RWPE1 (cell line): Measurements from ENCODE around the gene CSNK2A1.
A peak's percentile ranks its signal among the peaks of the same experiment; 100 is the strongest.

Experiments
- CTCF ChIA-PET: fragments of 350-600 bp; sonication (Branson Sonifier 250); formaldehyde crosslinking; extraction: SDS; loops from one replicate; lab custom pipeline; 2021; lab: Yijun Ruan, JAX
- POLR2A ChIA-PET: fragments of 400-600 bp; formaldehyde crosslinking; extraction: SDS; loops from one replicate; lab custom pipeline; 2020; ENCODE audit warnings: antibody characterized with exemption; ENCODE audit not compliant: low non-redundant PET; lab: Yijun Ruan, JAX
- DNase-seq: peaks from one replicate; pipeline ENCODE4 v3.0.0; 2012; ENCODE audit warnings: low spot score
- H3K27ac ChIP-seq: fragments of 450-650 bp; 2 replicates; pipeline ENCODE4 v1.5.1; 2017
- CTCF ChIP-seq: fragments of 450-650 bp; conservative IDR thresholded peaks from 2 replicates; pipeline ENCODE4 v1.5.1; 2017; ENCODE audit warnings: low read depth, mild to moderate bottlenecking

Gene CSNK2A1

GRCh38 chr20:568097-568652 is 24.6 kb upstream of the CSNK2A1 start:
- no peak for DNase-seq
- ChIA-PET CTCF (interaction anchor here (1.2 kb wide), 1 partner anchor 77 kb away, joined by 3 read pairs; no protein-coding TSS in a partner anchor), POLR2A (no interaction called here)
- no peak for TF ChIP-seq CTCF
- no peak overlapping the region for H3K27ac ChIP-seq

- no peak for TF ChIP-seq CTCF
- POLR2A ChIA-PET: no interaction called here
- CTCF ChIA-PET: interaction anchor here (0.6 to 1.2 kb wide), 2 partner anchors 77 to 175 kb away, joined by 3 to 4 read pairs; no protein-coding TSS in a partner anchor
- H3K27ac ChIP-seq: no peak overlapping the region
- DNase-seq: no peak
Observed at GRCh38 chr20:564192-564591, 20.6 kb upstream of the CSNK2A1 start.

GRCh38 chr20:563187-563586 is 19.6 kb upstream of the CSNK2A1 start:
- POLR2A ChIA-PET: no interaction called here
- no peak overlapping the region for H3K27ac ChIP-seq
- DNase-seq: no peak
- no peak for TF ChIP-seq CTCF
- CTCF ChIA-PET: interaction anchor here (0.5 to 2.8 kb wide), 5 partner anchors 82 to 231 kb away, joined by 4 to 35 read pairs (median 7); no protein-coding TSS in a partner anchor

GRCh38 chr20:562232-562897 is 18.8 kb upstream of the CSNK2A1 start:
- POLR2A ChIA-PET: no interaction called here
- CTCF ChIA-PET: interaction anchor here (0.5 to 2.8 kb wide), 10 partner anchors 10 to 207 kb away, joined by 3 to 35 read pairs (median 4); no protein-coding TSS in a partner anchor

GRCh38 chr20:561437-562231 is 18.0 kb upstream of the CSNK2A1 start:
- ChIA-PET POLR2A (no interaction called here), CTCF (interaction anchor here (0.5 to 2.8 kb wide), 13 partner anchors 11 to 207 kb away, joined by 3 to 35 read pairs (median 4); partner anchors contain the start of gene SLC52A3)
- peak; percentile 74 for DNase-seq
- peak; percentile 98 for TF ChIP-seq CTCF
- no peak overlapping the region for H3K27ac ChIP-seq

More at GRCh38 chr20:562232-562897, 18.8 kb upstream of the CSNK2A1 start:
- TF ChIP-seq CTCF: no peak
- H3K27ac ChIP-seq: no peak overlapping the region
- DNase-seq: no peak

DNA sequence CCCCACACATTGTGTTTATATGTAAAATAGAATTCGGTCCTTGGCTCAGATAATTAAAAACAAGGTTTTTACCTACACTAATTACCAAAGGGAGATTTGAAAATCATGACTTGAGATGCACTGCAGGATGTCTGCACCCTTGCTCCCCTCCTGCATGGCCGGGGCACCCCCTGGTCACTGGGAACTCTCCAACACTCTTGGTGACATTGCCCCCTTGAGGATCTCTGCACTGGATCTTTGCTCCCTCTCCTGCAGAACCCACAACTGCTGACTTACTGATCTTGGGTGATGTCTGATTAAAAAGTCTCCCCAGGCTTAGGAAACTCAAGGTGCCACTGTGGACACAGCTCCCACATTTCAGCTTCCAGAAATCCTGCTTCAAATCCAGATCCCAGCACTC is 17.1 kb upstream of the CSNK2A1 start:
- no peak for DNase-seq
- POLR2A ChIA-PET: no interaction called here
- CTCF ChIA-PET: interaction anchor here (0.6 to 2.8 kb wide), 6 partner anchors 85 to 208 kb away, joined by 3 to 35 read pairs (median 4); partner anchors contain the start of gene SLC52A3
- TF ChIP-seq CTCF: no peak
- no peak overlapping the region for H3K27ac ChIP-seq
